SK-N-SH (cell line): ENCODE data around the gene TARDBP. TPM values are rescaled to one million over a fixed set of nuclear protein-coding genes. Genes with fewer than 3 reads are reported as not detected.
A peak's percentile ranks its signal among the peaks of the same experiment; 100 is the strongest.
"Not testable (repeated sequence)": the region's sequence is repeated elsewhere in the genome, so short reads cannot be mapped to it uniquely, and the experiment has no call there.

Experiments used
- CTCF ChIA-PET: fragments of 300-600, 350-600 bp; formaldehyde crosslinking; extraction: SDS; loops from one replicate; lab custom pipeline; 2021; lab: Yijun Ruan, JAX
- POLR2A ChIA-PET: fragments of 350-600 bp; sonication (Branson Sonifier 250); formaldehyde crosslinking; extraction: SDS; loops from one replicate; lab custom pipeline; 2020; ENCODE audit warnings: antibody characterized with exemption, inconsistent platforms; lab: Yijun Ruan, JAX
- DNase-seq: peaks from one replicate; pipeline ENCODE4 v3.0.0; 2012
- H2AFZ ChIP-seq: fragments of 200-600 bp; sonication (generic); 2 replicates; pipeline ENCODE4 v1.8.1; 2016; ENCODE audit warnings: antibody characterized with exemption, mild to moderate bottlenecking, low read depth
- H3F3A ChIP-seq: fragments of 200-600 bp; sonication (generic); replicated peaks from 2 replicates; pipeline ENCODE3; 2016; ENCODE audit warnings: antibody characterized with exemption, mild to moderate bottlenecking; ENCODE audit not compliant: insufficient read depth
- H3K27ac ChIP-seq, 2 experiments: fragments of 200-500 bp in 1 of 2; fragments of 200-600 bp in 1 of 2; sonication (Bioruptor generic) in 1 of 2; sonication (generic), shearing (Covaris generic) in 1 of 2; 2 replicates each; pipeline versions ENCODE4 v1.5.1 to v1.6.1; 2014 to 2016; ENCODE audit warnings: low read depth in 2 of 2, inconsistent platforms in 1 of 2, low read length in 1 of 2, mild to moderate bottlenecking in 1 of 2, mixed read lengths in 1 of 2
- H3K27me3 ChIP-seq: fragments of 200-600 bp; sonication (generic), shearing (Covaris generic); 2 replicates; pipeline ENCODE4 v1.6.1; 2016; ENCODE audit warnings: mixed run types; ENCODE audit not compliant: insufficient read depth
- H3K36me3 ChIP-seq, 2 experiments: fragments of 200-500 bp in 1 of 2; fragments of 200-600 bp in 1 of 2; sonication (Bioruptor generic) in 1 of 2; sonication (generic) in 1 of 2; replicated peaks in 1 of 2; 2 replicates each; pipeline versions ENCODE3 to v1.5.1; 2014 to 2016; ENCODE audit warnings: low read length in 1 of 2, mild to moderate bottlenecking in 1 of 2; ENCODE audit not compliant: insufficient read depth in 2 of 2, control insufficient read depth in 1 of 2
- H3K4me1 ChIP-seq, 2 experiments: fragments of 200-500 bp in 1 of 2; fragments of 200-600 bp in 1 of 2; sonication (Bioruptor generic) in 1 of 2; sonication (generic), shearing (Covaris generic) in 1 of 2; 2 replicates each; pipeline versions ENCODE4 v1.5.1 to v1.6.1; 2014 to 2016; ENCODE audit warnings: low read depth in 1 of 2, low read length in 1 of 2, mixed run types in 1 of 2; ENCODE audit not compliant: insufficient read depth in 2 of 2, control insufficient read depth in 1 of 2
- H3K4me2 ChIP-seq: fragments of 200-600 bp; sonication (generic), shearing (Covaris generic); 2 replicates; pipeline ENCODE4 v1.6.1; 2017; ENCODE audit warnings: mixed run types
- H3K4me3 ChIP-seq, 2 experiments: fragments of 200-500 bp in 1 of 2; fragments of 200-600 bp in 1 of 2; sonication (Bioruptor generic) in 1 of 2; sonication (generic), shearing (Covaris generic) in 1 of 2; 2 replicates each; pipeline versions ENCODE4 v1.5.1 to v1.8.1; 2014 to 2016; ENCODE audit warnings: low read depth in 2 of 2, inconsistent platforms in 1 of 2, low read length in 1 of 2, mild to moderate bottlenecking in 1 of 2, mixed read lengths in 1 of 2, moderate library complexity in 1 of 2
- H3K79me2 ChIP-seq: fragments of 200-600 bp; sonication (generic); 2 replicates; pipeline ENCODE4 v1.8.1; 2017; ENCODE audit warnings: mild to moderate bottlenecking; ENCODE audit not compliant: insufficient read depth
- H3K9ac ChIP-seq: fragments of 200-600 bp; sonication (generic); 2 replicates; pipeline ENCODE4 v1.6.1; 2017; ENCODE audit warnings: mixed run types
- H3K9me2 ChIP-seq: fragments of 200-600 bp; sonication (generic); 2 replicates; pipeline ENCODE4 v1.6.1; 2017; ENCODE audit warnings: mixed run types
- H3K9me3 ChIP-seq: fragments of 200-600 bp; sonication (generic); 2 replicates; pipeline ENCODE4 v1.6.1; 2017; ENCODE audit warnings: mixed run types, mild to moderate bottlenecking, moderate library complexity
- H4K20me1 ChIP-seq: fragments of 200-600 bp; sonication (generic); 2 replicates; pipeline ENCODE4 v1.6.1; 2017; ENCODE audit warnings: mild to moderate bottlenecking, mixed run types; ENCODE audit not compliant: insufficient read depth
- CHD2 ChIP-seq: fragments of 150-350 bp; IDR thresholded peaks from 2 replicates; pipeline ENCODE4 v1.6.1; 2018; ENCODE audit warnings: low read length; ENCODE audit not compliant: partially characterized antibody
- ELF1 ChIP-seq: IDR thresholded peaks from 2 replicates; pipeline ENCODE4 v1.4.0; 2012
- EZH2phosphoT487 ChIP-seq: fragments of 200-600 bp; sonication (generic); IDR thresholded peaks from 2 replicates; pipeline ENCODE4 v1.6.1; 2017; ENCODE audit warnings: low read depth, mixed run types, mild to moderate bottlenecking, antibody characterized with exemption, moderate library complexity, borderline replicate concordance
- FOXJ3 ChIP-seq: sonication (generic); formaldehyde crosslinking; IDR thresholded peaks from 2 replicates; pipeline ENCODE4 v1.5.1; 2020; ENCODE audit warnings: mild to moderate bottlenecking, missing genetic modification reagents
- GABPA ChIP-seq: IDR thresholded peaks from 2 replicates; pipeline ENCODE4 v1.4.0; 2012; ENCODE audit warnings: low read depth, mild to moderate bottlenecking
- GATA2 ChIP-seq: sonication (generic); formaldehyde crosslinking; IDR thresholded peaks from 2 replicates; pipeline ENCODE4 v1.5.0; 2020; ENCODE audit warnings: mild to moderate bottlenecking, missing genetic modification reagents
- MXI1 ChIP-seq: IDR thresholded peaks from 2 replicates; pipeline ENCODE4 v1.6.1; 2012; ENCODE audit warnings: mild to moderate bottlenecking, low read depth, low read length, improper control_type of control experiment
- NFIC ChIP-seq: IDR thresholded peaks from 2 replicates; pipeline ENCODE4 v1.4.0; 2012; ENCODE audit warnings: borderline replicate concordance
- RCOR1 ChIP-seq: fragments of 150-350 bp; IDR thresholded peaks from 2 replicates; pipeline ENCODE4 v1.6.1; 2017; ENCODE audit warnings: antibody characterized with exemption, low read length
- RFX5 ChIP-seq: IDR thresholded peaks from 2 replicates; pipeline ENCODE4 v1.6.1; 2012; ENCODE audit warnings: mild to moderate bottlenecking, improper control_type of control experiment, low read length
- SIN3A ChIP-seq: IDR thresholded peaks from 2 replicates; pipeline ENCODE4 v1.6.1; 2012; ENCODE audit warnings: low read depth, mild to moderate bottlenecking, low read length, moderate library complexity, borderline replicate concordance
- TAF1 ChIP-seq: IDR thresholded peaks from 2 replicates; pipeline ENCODE4 v1.6.1; 2012; ENCODE audit warnings: low read depth, mild to moderate bottlenecking, low read length, moderate library complexity, borderline replicate concordance
- WGBS: methylation state at CpG from one replicate; pipeline ENCODE4 v1.1.6; 2017; ENCODE audit warnings: low lambda C conversion rate; 5-methylcytosine and 5-hydroxymethylcytosine counted together
- polyA plus RNA-seq, 3 experiments: library from polyadenylated mRNA; depleted of rRNA; stranded (reverse); fragments of >200 nt; gene quantifications; 2 replicates each; pipeline ENCODE4 v1.2.3, GENCODE V29; 2012
- TF ChIP-seq, protein P1 (sequence below): IDR thresholded peaks from 2 replicates; pipeline ENCODE4; 2012
- TF ChIP-seq, protein P2 (sequence below): IDR thresholded peaks from 2 replicates; pipeline ENCODE4 v1.4.0; 2012; ENCODE audit warnings: low read depth
- TF ChIP-seq, protein P3 (sequence below): IDR thresholded peaks from 2 replicates; pipeline ENCODE4 v1.4.0; 2012; ENCODE audit warnings: low read depth, borderline replicate concordance
- TF ChIP-seq, protein P4 (sequence below): fragments of 150-350 bp; IDR thresholded peaks from 2 replicates; pipeline ENCODE4 v1.6.1; 2016; ENCODE audit warnings: mild to moderate bottlenecking, low read depth, low read length

The TARDBP gene
- polyA plus RNA-seq, 1 of the 3 experiments (the other 2 are of a cell fraction): 207 TPM

DNA sequence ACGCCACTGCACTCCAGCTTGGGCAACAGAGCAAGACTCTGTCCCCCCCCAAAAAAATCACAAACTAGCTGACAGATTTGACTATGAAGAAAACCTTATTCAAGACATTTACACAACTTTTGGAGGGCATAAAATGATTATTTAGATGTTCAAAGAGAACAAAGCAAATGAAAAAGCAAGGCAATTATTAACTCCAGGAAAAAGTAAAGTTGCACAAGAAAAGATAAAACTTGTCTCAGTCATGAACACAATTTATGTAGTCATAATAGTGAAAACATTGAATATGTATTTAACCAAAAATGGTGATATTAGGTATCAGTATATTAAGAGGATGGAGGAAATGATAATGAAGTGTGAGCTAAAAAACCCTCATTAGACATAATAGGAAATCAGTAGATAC is 11.9 kb upstream of the TARDBP start:
- Histone ChIP-seq H3K9me3 (no peaks in the 10 kb centered on the region), H3K4me3 (no peak overlapping the region), H3K79me2 (no peaks in the 10 kb centered on the region), H4K20me1 (no peaks in the 10 kb centered on the region), H2AFZ (no peak overlapping the region), H3K27ac (no peak overlapping the region), H3K27me3 (no peaks in the 10 kb centered on the region), H3F3A (no peaks in the 10 kb centered on the region), H3K4me2 (no peak overlapping the region), H3K36me3 (no peaks in the 10 kb centered on the region), H3K9ac (no peak overlapping the region), H3K4me1 (no peaks in the 10 kb centered on the region; a peak in 1 of 4 replicates), H3K9me2 (no peaks in the 10 kb centered on the region)
- ChIA-PET POLR2A (no interaction called here), CTCF (interaction anchor here (0.8 to 1.6 kb wide), 3 partner anchors 37 to 506 kb away, joined by 3 to 7 read pairs (median 3); no protein-coding TSS in a partner anchor)
- DNase-seq: no peak
- TF ChIP-seq GATA2 (CRISPR knock-in tag) (no peak), GABPA (no peak), FOXJ3 (CRISPR knock-in tag) (no peak), SIN3A (no peak), EZH2phosphoT487 (no peak), CHD2 (no peak), RFX5 (no peak), NFIC (no peak), ELF1 (no peak)
- TF ChIP-seq, protein P1, sequence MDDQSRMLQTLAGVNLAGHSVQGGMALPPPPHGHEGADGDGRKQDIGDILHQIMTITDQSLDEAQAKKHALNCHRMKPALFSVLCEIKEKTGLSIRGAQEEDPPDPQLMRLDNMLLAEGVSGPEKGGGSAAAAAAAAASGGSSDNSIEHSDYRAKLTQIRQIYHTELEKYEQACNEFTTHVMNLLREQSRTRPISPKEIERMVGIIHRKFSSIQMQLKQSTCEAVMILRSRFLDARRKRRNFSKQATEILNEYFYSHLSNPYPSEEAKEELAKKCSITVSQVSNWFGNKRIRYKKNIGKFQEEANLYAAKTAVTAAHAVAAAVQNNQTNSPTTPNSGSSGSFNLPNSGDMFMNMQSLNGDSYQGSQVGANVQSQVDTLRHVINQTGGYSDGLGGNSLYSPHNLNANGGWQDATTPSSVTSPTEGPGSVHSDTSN: no peak
- TF ChIP-seq, protein P2, sequence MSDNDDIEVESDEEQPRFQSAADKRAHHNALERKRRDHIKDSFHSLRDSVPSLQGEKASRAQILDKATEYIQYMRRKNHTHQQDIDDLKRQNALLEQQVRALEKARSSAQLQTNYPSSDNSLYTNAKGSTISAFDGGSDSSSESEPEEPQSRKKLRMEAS: no peak
- TF ChIP-seq, protein P3, sequence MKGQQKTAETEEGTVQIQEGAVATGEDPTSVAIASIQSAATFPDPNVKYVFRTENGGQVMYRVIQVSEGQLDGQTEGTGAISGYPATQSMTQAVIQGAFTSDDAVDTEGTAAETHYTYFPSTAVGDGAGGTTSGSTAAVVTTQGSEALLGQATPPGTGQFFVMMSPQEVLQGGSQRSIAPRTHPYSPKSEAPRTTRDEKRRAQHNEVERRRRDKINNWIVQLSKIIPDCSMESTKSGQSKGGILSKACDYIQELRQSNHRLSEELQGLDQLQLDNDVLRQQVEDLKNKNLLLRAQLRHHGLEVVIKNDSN: no peak
- TF ChIP-seq, protein P4, sequence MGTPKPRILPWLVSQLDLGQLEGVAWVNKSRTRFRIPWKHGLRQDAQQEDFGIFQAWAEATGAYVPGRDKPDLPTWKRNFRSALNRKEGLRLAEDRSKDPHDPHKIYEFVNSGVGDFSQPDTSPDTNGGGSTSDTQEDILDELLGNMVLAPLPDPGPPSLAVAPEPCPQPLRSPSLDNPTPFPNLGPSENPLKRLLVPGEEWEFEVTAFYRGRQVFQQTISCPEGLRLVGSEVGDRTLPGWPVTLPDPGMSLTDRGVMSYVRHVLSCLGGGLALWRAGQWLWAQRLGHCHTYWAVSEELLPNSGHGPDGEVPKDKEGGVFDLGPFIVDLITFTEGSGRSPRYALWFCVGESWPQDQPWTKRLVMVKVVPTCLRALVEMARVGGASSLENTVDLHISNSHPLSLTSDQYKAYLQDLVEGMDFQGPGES: no peak
- WGBS: 20% methylated on average over 1 of the region's 1 CpG

DNA sequence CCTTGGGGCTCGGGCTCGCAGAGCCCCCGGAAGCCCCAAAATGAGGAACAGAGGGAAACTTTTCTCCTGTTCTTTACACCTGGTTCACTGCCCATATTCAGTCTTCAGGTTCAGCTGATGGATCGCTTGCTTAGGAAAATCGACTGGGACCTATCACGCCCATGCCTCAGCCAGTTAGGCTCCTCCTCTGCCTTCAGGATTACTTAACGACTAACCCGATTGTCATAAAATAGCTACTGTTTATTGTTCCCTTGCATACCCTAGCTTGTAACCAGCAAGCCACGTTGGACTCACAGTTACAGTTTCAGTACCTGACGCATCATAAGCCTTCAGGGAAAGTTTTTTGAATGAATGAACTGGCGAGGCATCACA is 692 bp downstream of the TARDBP start:
- H3K9me2 ChIP-seq: no peaks in the 10 kb centered on the region
- peak overlapping the region; percentile 96 for H3K4me2 ChIP-seq
- peaks cover 51% of the 10 kb centered on the region for H4K20me1 ChIP-seq
- H3K27ac ChIP-seq: peak overlapping the region in 1 of 2 experiments; percentile 93; a peak in 3 of 4 replicates
- peaks cover 32 to 44% of the 10 kb centered on the region in 2 experiments for H3K36me3 ChIP-seq
- H3K4me3 ChIP-seq: peak overlapping the region; percentile 84 to 98
- peak overlapping the region; percentile 97 for H3K9ac ChIP-seq
- H3K4me1 ChIP-seq: peaks cover 10 to 13% of the 10 kb centered on the region in 2 experiments; a peak in 3 of 4 replicates
- peaks cover 57% of the 10 kb centered on the region for H3K79me2 ChIP-seq
- DNase-seq: no peak
- H3K27me3 ChIP-seq: no peaks in the 10 kb centered on the region
- ChIA-PET POLR2A (interaction anchor here (1.6 kb wide), 1 partner anchor 68 kb away, joined by 4 read pairs; no protein-coding TSS in a partner anchor), CTCF (interaction anchor here (0.9 to 2.0 kb wide), 3 partner anchors 24 to 67 kb away, joined by 3 to 12 read pairs (median 4); no protein-coding TSS in a partner anchor)
- WGBS: 2% methylated on average over 8 of the region's 11 CpGs
- TF ChIP-seq NFIC (no peak), TAF1 (no peak), MXI1 (peak; percentile 7; the same call in 1 of the 2 replicates), RCOR1 (0 out of 2 replicates have a peak, but pooled peaks have one; percentile 10)
- H3K9me3 ChIP-seq: no peaks in the 10 kb centered on the region
- H3F3A ChIP-seq: peaks cover 6% of the 10 kb centered on the region
- H2AFZ ChIP-seq: no peak overlapping the region

DNA sequence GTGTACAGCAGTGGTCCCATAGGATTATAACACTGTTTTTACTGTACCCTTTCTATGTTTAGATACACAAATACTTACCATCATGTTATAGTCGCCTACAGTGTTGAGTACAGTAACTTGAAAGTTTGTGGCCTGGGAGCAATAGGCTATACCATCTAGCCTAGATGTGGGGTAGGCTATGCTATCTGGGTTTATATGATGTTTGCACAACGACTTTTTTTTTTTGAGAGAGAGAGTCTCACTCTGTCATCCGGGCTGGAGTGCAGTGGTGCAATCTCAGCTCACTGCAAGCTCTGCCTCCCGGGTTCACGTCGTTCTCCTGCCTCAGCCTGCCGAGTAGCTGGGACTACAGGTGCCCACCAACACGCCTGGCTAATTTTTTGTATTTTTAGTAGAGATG is 6.9 kb downstream of the TARDBP start:
- whole genome bisulfite sequencing: 75% methylated on average over 3 of the region's 8 CpGs
- H3K27me3 ChIP-seq, H3K27ac ChIP-seq, CTCF ChIA-PET, DNase-seq, H3K9me3 ChIP-seq, H3K4me1 ChIP-seq, H3K9ac ChIP-seq, POLR2A ChIA-PET, H2AFZ ChIP-seq, H3K4me2 ChIP-seq, H3K4me3 ChIP-seq, H3K9me2 ChIP-seq: not testable (repeated sequence)
- H3K79me2 ChIP-seq: peaks cover 71% of the 10 kb centered on the region
- H3K36me3 ChIP-seq: peaks cover 72 to 86% of the 10 kb centered on the region in 2 experiments
- peaks cover 69% of the 10 kb centered on the region for H4K20me1 ChIP-seq
- peaks cover 19% of the 10 kb centered on the region for H3F3A ChIP-seq
